Measurements from ENCODE around the gene PLEKHA1.

The PLEKHA1 gene

GRCh38 chr10:122463466-122464249 is 89.2 kb downstream of the PLEKHA1 start:
- DNase-seq = no peak

GRCh38 chr10:122464250-122464510 is 89.7 kb downstream of the PLEKHA1 start:
- no peak for DNase-seq

- no peak for DNase-seq
These were observed 90.1 kb downstream of the PLEKHA1 start for GRCh38 chr10:122464586-122464985.

- no peak for DNase-seq
These were observed 91.0 kb downstream of the PLEKHA1 start for GRCh38 chr10:122465401-122466040.

GRCh38 chr10:122466951-122467381 is 92.5 kb downstream of the PLEKHA1 start:
- no peak for DNase-seq

- no peak for DNase-seq
These were observed 93.2 kb downstream of the PLEKHA1 start for GRCh38 chr10:122467701-122468100.

GRCh38 chr10:122468307-122468925 is 93.9 kb downstream of the PLEKHA1 start:
- DNase-seq = no peak

- DNase-seq = peak; percentile 6
These were observed 94.6 kb downstream of the PLEKHA1 start for GRCh38 chr10:122468926-122469781.

GRCh38 chr10:122469848-122470247 is 95.3 kb downstream of the PLEKHA1 start:
- DNase-seq = no peak

GRCh38 chr10:122471531-122472177 is 97.1 kb downstream of the PLEKHA1 start:
- DNase-seq = no peak

GRCh38 chr10:122473116-122473515 is 98.6 kb downstream of the PLEKHA1 start:
- DNase-seq = no peak

- no peak for DNase-seq
These were observed 99.8 kb downstream of the PLEKHA1 start for GRCh38 chr10:122474131-122474818.

GRCh38 chr10:122475100-122475499 is 100.6 kb downstream of the PLEKHA1 start:
- no peak for DNase-seq

- DNase-seq = no peak
These were observed 101.3 kb downstream of the PLEKHA1 start for GRCh38 chr10:122475591-122476332.

- no peak for DNase-seq
These were observed 101.8 kb downstream of the PLEKHA1 start for GRCh38 chr10:122476333-122476695.

GRCh38 chr10:122477436-122477835 is 102.9 kb downstream of the PLEKHA1 start:
- DNase-seq = no peak

- DNase-seq = no peak
These were observed 104.5 kb downstream of the PLEKHA1 start for GRCh38 chr10:122478971-122479370.

GRCh38 chr10:122480146-122480833 is 105.8 kb downstream of the PLEKHA1 start:
- no peak for DNase-seq

- no peak for DNase-seq
These were observed 107.0 kb downstream of the PLEKHA1 start for GRCh38 chr10:122481296-122482056.

Measured in NCI-H748 treated with DMSO at 0.1 percent for 48 hours (cell line).